ENCODE measurements around the gene MLLT3. TPM values are rescaled to one million over a fixed set of nuclear protein-coding genes. Genes with fewer than 3 reads are reported as not detected.
A peak's percentile ranks its signal among the peaks of the same experiment; 100 is the strongest.
"Not testable (repeated sequence)": the region's sequence is repeated elsewhere in the genome, so short reads cannot be mapped to it uniquely, and the experiment has no call there.

The MLLT3 gene
- polyA plus RNA-seq (2012; ENCODE audit: missing spikeins): 32.7 TPM

- peak; percentile 43; the same call in 1 of the 2 replicates for TF ChIP-seq TAF1 (IDR thresholded peaks at IDR 0.05; ENCODE audit: borderline replicate concordance, low read depth, low read length)
- no peak; the same call in 1 of the 2 replicates for TF ChIP-seq POLR2AphosphoS5 (IDR thresholded peaks at IDR 0.05; ENCODE audit: low read depth, low read length)
- peak; percentile 51; the same call in 1 of the 2 replicates for TF ChIP-seq POLR2A (IDR thresholded peaks at IDR 0.05; ENCODE audit: low read depth, low read length)
- FAIRE-seq: peak; percentile 98
- DNase-seq (ENCODE audit: insufficient read length): peak; percentile 81
Measured at GRCh38 chr9:20622330-20623020, at the start of gene MLLT3. Gene MLLT3, minus strand, starts transcription at chr9:20622499.

DNA sequence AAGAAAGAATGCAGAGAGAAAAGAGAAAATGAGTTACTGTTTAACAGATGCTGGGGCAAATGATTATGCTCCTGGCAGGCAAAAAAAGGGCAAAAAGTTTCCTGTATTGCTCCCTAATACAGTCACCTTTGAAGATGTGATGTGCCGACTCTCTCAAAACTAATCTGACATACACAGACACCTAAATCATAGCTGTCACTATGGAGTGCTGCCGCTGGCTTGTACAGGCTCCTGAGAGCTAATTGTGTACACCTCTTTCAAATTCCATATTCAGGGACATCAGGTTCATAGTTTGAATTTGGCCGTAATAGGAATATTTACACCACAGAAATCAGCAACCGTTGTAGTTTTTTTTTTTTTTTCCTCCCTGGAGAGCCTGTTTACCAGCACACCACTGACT, 49.3 kb upstream of the MLLT3 start:
- FAIRE-seq (no peak), DNase-seq (ENCODE audit: insufficient read length) (no peak)
- TF ChIP-seq TAF1 (IDR thresholded peaks at IDR 0.05; ENCODE audit: borderline replicate concordance, low read depth, low read length) (no peak), POLR2A (IDR thresholded peaks at IDR 0.05; ENCODE audit: low read depth, low read length) (no peak), POLR2AphosphoS5 (IDR thresholded peaks at IDR 0.05; ENCODE audit: low read depth, low read length) (no peak)

DNA sequence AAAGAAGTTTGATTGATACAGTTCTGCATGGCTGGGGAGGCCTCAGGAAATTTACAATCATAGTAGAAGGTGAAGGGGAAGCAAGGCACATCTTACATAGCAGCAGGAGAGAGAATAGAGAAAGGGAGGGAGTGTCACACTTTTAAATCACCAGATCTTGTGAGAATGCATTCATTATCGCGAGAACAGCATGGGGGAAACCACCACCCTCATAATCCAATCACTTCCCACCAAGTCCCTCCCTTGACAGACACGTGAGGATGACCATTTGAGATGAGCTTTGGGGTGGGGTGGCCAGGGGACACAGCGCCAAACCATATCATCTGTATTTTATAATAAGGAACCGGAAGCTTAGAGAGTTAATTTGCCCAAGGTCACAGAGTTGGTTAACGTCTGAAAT, 48.1 kb upstream of the MLLT3 start:
- no peak for DNase-seq (ENCODE audit: insufficient read length)
- no peak for FAIRE-seq
- TF ChIP-seq TAF1 (IDR thresholded peaks at IDR 0.05; ENCODE audit: borderline replicate concordance, low read depth, low read length) (no peak), POLR2A (IDR thresholded peaks at IDR 0.05; ENCODE audit: low read depth, low read length) (no peak), POLR2AphosphoS5 (IDR thresholded peaks at IDR 0.05; ENCODE audit: low read depth, low read length) (no peak)

DNA sequence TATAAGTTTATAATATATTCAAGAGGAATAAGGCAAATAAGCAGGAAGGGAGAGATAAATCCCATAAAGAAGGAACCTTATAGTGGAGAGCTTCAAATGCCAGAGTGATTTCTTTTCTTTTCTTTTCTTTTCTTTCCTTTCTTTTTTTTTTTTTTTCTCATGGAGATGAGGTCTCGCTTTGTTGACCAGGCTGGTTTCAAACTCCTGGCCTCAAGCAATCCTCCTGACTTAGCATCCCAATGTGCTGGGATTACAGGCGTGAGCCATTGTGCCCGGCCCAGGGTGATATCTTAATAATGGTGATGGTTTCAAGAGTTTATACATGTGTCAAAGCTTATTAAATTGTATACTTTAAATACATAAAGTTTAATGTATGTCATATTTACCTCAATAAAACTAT, 42.2 kb upstream of the MLLT3 start:
- DNase-seq (ENCODE audit: insufficient read length) (no peak), FAIRE-seq (no peak)

DNA sequence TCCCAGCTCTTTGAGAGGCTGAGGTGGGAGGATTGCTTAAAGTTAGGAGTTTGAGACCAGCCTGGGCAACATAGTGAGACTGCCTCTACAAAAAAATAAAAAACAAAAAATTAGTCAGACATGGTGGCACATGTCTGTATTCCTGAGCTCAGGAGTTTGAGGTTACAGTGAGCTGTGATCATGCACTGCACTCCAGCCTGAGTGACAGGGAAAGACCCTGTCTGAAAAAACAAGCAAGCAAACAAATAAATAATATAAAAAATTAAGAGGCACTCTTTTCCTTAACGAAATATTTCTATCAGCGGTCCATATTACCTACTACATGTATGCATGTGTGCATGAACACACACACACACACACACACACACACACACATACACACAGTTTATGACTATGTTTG, 40.8 kb upstream of the MLLT3 start:
- FAIRE-seq (no peak), DNase-seq (ENCODE audit: insufficient read length) (no peak)
- TF ChIP-seq TAF1 (IDR thresholded peaks at IDR 0.05; ENCODE audit: borderline replicate concordance, low read depth, low read length): no peak
- TF ChIP-seq POLR2AphosphoS5 (IDR thresholded peaks at IDR 0.05; ENCODE audit: low read depth, low read length): no peak
- TF ChIP-seq POLR2A (IDR thresholded peaks at IDR 0.05; ENCODE audit: low read depth, low read length): no peak

More for the DNA sequence above, 42.2 kb upstream of the MLLT3 start:
- TF ChIP-seq TAF1 (IDR thresholded peaks at IDR 0.05; ENCODE audit: borderline replicate concordance, low read depth, low read length): no peak
- TF ChIP-seq POLR2A (IDR thresholded peaks at IDR 0.05; ENCODE audit: low read depth, low read length): no peak
- no peak for TF ChIP-seq POLR2AphosphoS5 (IDR thresholded peaks at IDR 0.05; ENCODE audit: low read depth, low read length)

DNA sequence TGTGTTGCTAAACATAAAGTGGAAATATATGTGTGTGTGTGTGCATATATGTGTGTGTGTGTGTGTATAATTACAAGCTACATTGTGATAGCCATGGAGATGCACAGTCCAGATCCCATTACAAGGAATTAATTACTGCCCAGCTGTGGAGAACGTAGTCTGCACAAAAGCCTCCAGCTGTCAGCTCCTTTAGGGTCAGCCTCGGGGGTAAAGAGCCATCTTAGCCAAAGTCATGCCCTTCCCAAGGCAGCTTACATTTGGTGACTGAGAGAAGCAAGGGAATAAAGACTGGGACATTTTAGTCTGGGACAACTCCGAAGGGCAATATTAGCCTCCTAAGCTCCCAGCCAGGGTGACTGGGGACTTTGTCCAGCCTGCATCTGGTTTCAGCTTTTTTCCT, 39.9 kb upstream of the MLLT3 start:
- FAIRE-seq (no peak), DNase-seq (ENCODE audit: insufficient read length) (no peak)
- TF ChIP-seq POLR2A (IDR thresholded peaks at IDR 0.05; ENCODE audit: low read depth, low read length) (no peak), POLR2AphosphoS5 (IDR thresholded peaks at IDR 0.05; ENCODE audit: low read depth, low read length) (no peak), TAF1 (IDR thresholded peaks at IDR 0.05; ENCODE audit: borderline replicate concordance, low read depth, low read length) (no peak)

GRCh38 chr9:20659474-20659967, 37.2 kb upstream of the MLLT3 start:
- FAIRE-seq (no peak), DNase-seq (ENCODE audit: insufficient read length) (no peak)
- TF ChIP-seq POLR2A (IDR thresholded peaks at IDR 0.05; ENCODE audit: low read depth, low read length) (no peak), POLR2AphosphoS5 (IDR thresholded peaks at IDR 0.05; ENCODE audit: low read depth, low read length) (no peak), TAF1 (IDR thresholded peaks at IDR 0.05; ENCODE audit: borderline replicate concordance, low read depth, low read length) (no peak)

- TF ChIP-seq TAF1 (IDR thresholded peaks at IDR 0.05; ENCODE audit: borderline replicate concordance, low read depth, low read length) (no peak), POLR2AphosphoS5 (IDR thresholded peaks at IDR 0.05; ENCODE audit: low read depth, low read length) (no peak), POLR2A (IDR thresholded peaks at IDR 0.05; ENCODE audit: low read depth, low read length) (no peak)
- FAIRE-seq (no peak), DNase-seq (ENCODE audit: insufficient read length) (no peak)
Measured at GRCh38 chr9:20658677-20659473, 36.6 kb upstream of the MLLT3 start.

GRCh38 chr9:20658246-20658667, 36.0 kb upstream of the MLLT3 start:
- DNase-seq (ENCODE audit: insufficient read length); FAIRE-seq: not testable (repeated sequence)

DNA sequence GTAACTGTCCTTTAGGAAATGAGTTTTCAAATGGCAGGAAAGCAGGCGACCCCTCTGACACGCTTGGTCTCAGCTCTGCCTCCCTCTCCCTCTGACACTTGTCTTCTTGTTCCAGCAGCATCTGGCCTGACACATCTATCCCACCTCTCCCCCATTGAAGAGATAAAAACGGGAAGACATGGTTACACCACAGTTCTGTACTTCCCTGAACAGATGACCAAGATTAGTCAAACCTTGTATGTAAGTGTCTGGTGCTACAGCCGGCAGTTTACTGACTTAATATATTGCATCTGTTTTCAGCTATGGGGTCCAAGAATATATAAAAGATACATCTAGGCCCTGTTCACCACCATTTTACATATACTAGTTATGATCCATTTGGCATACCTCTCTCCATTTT, 29.6 kb upstream of the MLLT3 start:
- DNase-seq (ENCODE audit: insufficient read length) (no peak), FAIRE-seq (peak; percentile 67)
- TF ChIP-seq TAF1 (IDR thresholded peaks at IDR 0.05; ENCODE audit: borderline replicate concordance, low read depth, low read length): no peak
- no peak for TF ChIP-seq POLR2AphosphoS5 (IDR thresholded peaks at IDR 0.05; ENCODE audit: low read depth, low read length)
- no peak for TF ChIP-seq POLR2A (IDR thresholded peaks at IDR 0.05; ENCODE audit: low read depth, low read length)

DNA sequence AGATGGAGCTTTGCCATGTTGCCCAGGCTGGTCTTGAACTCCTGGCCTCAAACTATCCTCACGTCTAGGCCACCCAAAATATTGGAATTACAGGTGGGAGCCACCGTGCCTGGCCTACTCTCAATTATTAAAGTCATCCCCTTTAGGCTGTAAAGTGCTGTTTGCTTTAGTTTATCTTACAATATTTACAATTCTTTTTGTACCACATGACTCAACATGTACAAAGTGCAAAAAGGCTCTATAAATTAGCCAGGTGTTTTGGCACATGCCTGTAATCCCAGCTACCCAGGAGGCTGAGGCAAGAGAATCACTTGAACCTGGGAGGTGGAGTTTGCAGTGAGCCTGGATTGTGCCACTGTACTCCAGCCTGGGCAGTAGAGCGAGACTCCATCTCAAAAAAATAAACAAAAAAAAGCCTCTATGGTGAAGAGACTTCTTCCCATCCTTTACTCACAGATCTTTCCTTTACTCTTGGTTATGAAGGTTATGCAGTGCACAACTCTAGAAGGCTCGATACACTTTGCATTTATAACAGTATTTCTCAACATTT, 28.5 kb upstream of the MLLT3 start:
- no peak for FAIRE-seq
- TF ChIP-seq POLR2AphosphoS5 (IDR thresholded peaks at IDR 0.05; ENCODE audit: low read depth, low read length) (no peak), TAF1 (IDR thresholded peaks at IDR 0.05; ENCODE audit: borderline replicate concordance, low read depth, low read length) (no peak), POLR2A (IDR thresholded peaks at IDR 0.05; ENCODE audit: low read depth, low read length) (no peak)
- DNase-seq (ENCODE audit: insufficient read length): no peak

Data from GM12892 (cell line).